ENCODE measurements around the gene TYK2.

GRCh38 chr19:10364644-10365043, 15.7 kb downstream of the TYK2 start:
- no peak for TF ChIP-seq CTCF (IDR thresholded peaks at IDR 0.05)
- no peak for TF ChIP-seq POLR2A (IDR thresholded peaks at IDR 0.05)
- TF ChIP-seq EP300 (IDR thresholded peaks at IDR 0.05) = no peak

Data from ovary (tissue), 3 donors.